ENCODE data around the gene PRKCE. TPM values are rescaled to one million over a fixed set of nuclear protein-coding genes. Genes with fewer than 3 reads are reported as not detected.
A peak's percentile ranks its signal among the peaks of the same experiment; 100 is the strongest.

The PRKCE gene
- total RNA-seq, 2 donors from 2014 or later, result 7.3 to 20.8 TPM

DNA sequence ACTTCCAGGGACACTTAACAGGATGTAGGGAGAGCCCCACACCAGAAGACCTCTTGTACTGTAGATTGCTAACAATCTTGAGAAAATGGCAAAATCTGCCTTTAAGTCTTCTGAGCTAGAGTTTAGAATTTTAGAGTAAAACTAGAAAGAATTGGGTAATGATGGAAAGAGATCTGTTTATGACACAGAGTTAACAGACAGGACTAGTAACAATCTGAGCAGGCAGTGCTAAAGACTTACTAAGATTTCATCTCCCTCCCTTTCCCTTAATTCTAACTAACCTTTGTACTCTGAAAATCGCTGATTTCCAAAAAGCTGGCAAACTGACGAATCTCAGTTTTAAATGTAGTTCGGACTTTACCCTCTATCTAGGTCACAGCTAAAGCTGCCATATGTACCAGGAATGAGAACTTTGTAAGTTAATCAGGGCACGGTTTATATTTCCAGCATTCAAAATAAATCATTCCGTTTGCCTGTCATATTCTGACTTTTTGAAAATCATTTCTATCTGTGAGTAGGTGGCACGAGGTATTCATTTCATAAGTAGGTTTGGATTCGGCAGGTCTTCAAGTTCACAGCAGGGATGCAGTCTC lies 389.2 kb downstream of the PRKCE start:
- H3K36me3 ChIP-seq (replicated peaks in 1 of 2; ENCODE audit: insufficient read depth in 1 of 2, low read depth in 2 of 2), result no peaks in the 10 kb centered on the region
- H3K9me3 ChIP-seq, result no peaks in the 10 kb centered on the region
- H3K4me1 ChIP-seq, result peaks cover 56% of the 10 kb centered on the region
- H3K27me3 ChIP-seq, result no peaks in the 10 kb centered on the region
- peak overlapping the region in 2 of 4 donors; percentile 21 to 62 for H3K27ac ChIP-seq
- 43 to 51% methylated on average over 7 of the region's 7 CpGs for WGBS, 2 donors
- ATAC-seq, result no peak
- no peak for TF ChIP-seq CTCF (IDR thresholded peaks at IDR 0.05)
- TF ChIP-seq POLR2A (IDR thresholded peaks at IDR 0.05), result no peak
- intact Hi-C loops (cut with DNase I), result no loop called here
- no peak for DNase-seq
- no peak overlapping the region for H3K4me3 ChIP-seq

GRCh38 chr2:46041434-46041833 lies 390.0 kb downstream of the PRKCE start:
- no peak for TF ChIP-seq POLR2A (IDR thresholded peaks at IDR 0.05)
- no peak for TF ChIP-seq CTCF (IDR thresholded peaks at IDR 0.05)
- WGBS, 2 donors, result 36 to 52% methylated on average over 2 of the region's 2 CpGs
- Histone ChIP-seq H3K27ac (peak overlapping the region in 3 of 4 donors; percentile 44 to 62 (median 44)), H3K4me1 (peaks cover 56% of the 10 kb centered on the region), H3K4me3 (no peak overlapping the region), H3K27me3 (no peaks in the 10 kb centered on the region), H3K36me3 (replicated peaks in 1 of 2; ENCODE audit: insufficient read depth in 1 of 2, low read depth in 2 of 2) (no peaks in the 10 kb centered on the region), H3K9me3 (no peaks in the 10 kb centered on the region)
- intact Hi-C loops (cut with DNase I), result no loop called here
- ATAC-seq, result no peak
- DNase-seq, result no peak

GRCh38 chr2:46042207-46042637 lies 390.7 kb downstream of the PRKCE start:
- intact Hi-C loops (cut with DNase I), result no loop called here
- H3K4me1 ChIP-seq, result peaks cover 56% of the 10 kb centered on the region
- WGBS, 2 donors, result 38 to 42% methylated on average over 4 of the region's 4 CpGs
- H3K4me3 ChIP-seq, result no peak overlapping the region
- no peaks in the 10 kb centered on the region for H3K27me3 ChIP-seq
- H3K36me3 ChIP-seq (replicated peaks in 1 of 2; ENCODE audit: insufficient read depth in 1 of 2, low read depth in 2 of 2), result no peaks in the 10 kb centered on the region
- peak overlapping the region; percentile 5 to 62 (median 44) for H3K27ac ChIP-seq
- no peak for TF ChIP-seq POLR2A (IDR thresholded peaks at IDR 0.05)
- TF ChIP-seq CTCF (IDR thresholded peaks at IDR 0.05), result peak in 5 of 7 experiments; percentile 7 to 43 (median 41)
- peak; percentile 34 to 63 (median 50) for DNase-seq
- no peaks in the 10 kb centered on the region for H3K9me3 ChIP-seq
- ATAC-seq, result peak; percentile 78

DNA sequence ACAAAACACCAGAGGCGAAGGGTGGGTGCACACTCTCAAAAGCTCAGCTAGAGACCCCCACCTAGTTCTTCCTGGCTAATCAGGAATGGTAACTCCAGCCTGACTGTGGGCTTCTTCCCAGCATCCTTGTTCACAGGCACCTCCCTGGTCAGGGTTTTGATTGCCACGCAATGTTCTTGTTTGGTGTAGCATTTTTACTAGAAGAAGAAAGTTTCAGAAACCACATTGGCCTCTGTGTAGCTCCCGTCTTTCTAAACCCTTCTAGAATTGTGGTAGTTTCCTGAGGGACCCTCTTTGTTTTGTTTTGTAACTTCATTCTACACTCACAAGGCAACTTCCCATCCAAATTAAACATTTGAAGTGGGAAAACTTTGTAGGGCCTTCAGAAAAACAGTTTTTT lies 391.2 kb downstream of the PRKCE start:
- H3K27me3 ChIP-seq, result no peaks in the 10 kb centered on the region
- DNase-seq, result no peak
- TF ChIP-seq CTCF (IDR thresholded peaks at IDR 0.05) (no peak), POLR2A (IDR thresholded peaks at IDR 0.05) (no peak)
- no peak overlapping the region for H3K4me3 ChIP-seq
- 79 to 91% methylated on average over 3 of the region's 3 CpGs for WGBS, 2 donors
- H3K4me1 ChIP-seq, result peaks cover 52% of the 10 kb centered on the region
- peak overlapping the region in 3 of 4 donors; percentile 44 to 62 (median 44) for H3K27ac ChIP-seq
- no peaks in the 10 kb centered on the region for H3K36me3 ChIP-seq (replicated peaks in 1 of 2; ENCODE audit: insufficient read depth in 1 of 2, low read depth in 2 of 2)
- no peaks in the 10 kb centered on the region for H3K9me3 ChIP-seq
- intact Hi-C loops (cut with DNase I), result no loop called here
- no peak for ATAC-seq

DNA sequence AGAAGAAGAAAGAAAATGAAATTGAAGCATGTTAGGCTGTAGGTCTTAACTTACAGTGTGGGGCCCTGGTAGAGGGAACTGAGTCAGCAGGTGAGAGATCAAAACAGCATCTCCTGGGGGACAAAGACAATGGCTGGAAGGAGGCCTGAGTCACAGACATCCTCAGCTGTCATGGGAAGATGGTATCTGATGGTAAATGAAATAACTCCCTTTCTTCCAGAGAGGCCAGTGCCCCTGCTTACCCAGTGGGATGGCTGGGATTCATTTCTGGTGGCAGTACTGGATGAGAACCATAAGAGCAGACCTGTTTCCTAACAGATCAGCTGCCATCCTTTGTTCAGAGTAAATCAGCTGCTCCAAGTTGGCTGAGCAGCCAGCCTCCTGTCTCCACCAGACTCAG lies 394.4 kb downstream of the PRKCE start:
- H3K9me3 ChIP-seq, result no peaks in the 10 kb centered on the region
- no peak overlapping the region for H3K27ac ChIP-seq
- DNase-seq (no peak), ATAC-seq (no peak)
- intact Hi-C loops (cut with DNase I), result no loop called here
- H3K36me3 ChIP-seq (replicated peaks in 1 of 2; ENCODE audit: insufficient read depth in 1 of 2, low read depth in 2 of 2), result no peaks in the 10 kb centered on the region
- TF ChIP-seq POLR2A (IDR thresholded peaks at IDR 0.05), result no peak
- no peak for TF ChIP-seq CTCF (IDR thresholded peaks at IDR 0.05)
- no peak overlapping the region for H3K4me3 ChIP-seq
- H3K4me1 ChIP-seq, result peaks cover 23% of the 10 kb centered on the region
- H3K27me3 ChIP-seq, result no peaks in the 10 kb centered on the region

All from body of pancreas (tissue), 4 donors.